Hematopoietic multipotent progenitor cell treated with erythropoietin and hydrocortisone succinate and interleukin-3 and kit ligand, for 6 days (in vitro differentiated cells): ENCODE results near the gene RAF1.
"Not testable (repeated sequence)": the region's sequence is repeated elsewhere in the genome, so short reads cannot be mapped to it uniquely, and the experiment has no call there.

ENCODE experiments used
- DNase-seq: peaks from one replicate; pipeline ENCODE4 v3.0.0-alpha.2; 2015

RAF1 gene

DNA sequence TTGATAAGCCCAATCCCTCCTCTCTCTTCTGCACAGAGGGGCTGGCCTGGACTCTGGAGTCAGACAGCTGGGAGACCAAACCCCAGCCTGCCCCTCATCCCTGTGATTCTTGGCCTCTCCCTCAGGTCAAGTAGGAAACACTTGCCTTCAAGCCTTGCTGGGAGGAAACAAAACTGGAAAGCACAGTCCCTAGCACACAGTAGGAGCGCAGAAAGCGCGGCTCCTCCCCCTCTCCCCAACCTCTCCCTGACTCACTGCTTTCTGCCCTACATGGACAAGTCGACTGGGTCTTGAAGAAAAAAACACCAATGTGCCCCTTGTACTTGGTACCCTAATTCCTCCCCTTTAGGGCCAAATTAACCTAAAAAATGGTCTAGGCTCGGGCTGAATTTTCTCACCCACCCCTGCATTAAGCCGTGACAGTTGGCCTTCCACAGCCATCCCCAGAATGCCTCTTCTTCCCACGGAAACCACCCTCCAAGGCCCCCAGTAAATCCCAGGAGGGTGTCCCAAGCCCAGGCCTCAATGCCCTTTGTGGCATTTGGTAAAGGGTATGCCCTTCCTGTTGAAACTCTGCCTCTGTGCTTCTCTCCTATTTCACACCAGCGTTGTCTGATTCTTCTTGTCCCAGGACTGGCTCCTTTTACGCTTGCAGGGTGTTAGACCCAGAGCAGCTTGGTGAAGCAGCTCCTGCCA is 11.3 kb upstream of the RAF1 start:
- DNase-seq = no peak

DNA sequence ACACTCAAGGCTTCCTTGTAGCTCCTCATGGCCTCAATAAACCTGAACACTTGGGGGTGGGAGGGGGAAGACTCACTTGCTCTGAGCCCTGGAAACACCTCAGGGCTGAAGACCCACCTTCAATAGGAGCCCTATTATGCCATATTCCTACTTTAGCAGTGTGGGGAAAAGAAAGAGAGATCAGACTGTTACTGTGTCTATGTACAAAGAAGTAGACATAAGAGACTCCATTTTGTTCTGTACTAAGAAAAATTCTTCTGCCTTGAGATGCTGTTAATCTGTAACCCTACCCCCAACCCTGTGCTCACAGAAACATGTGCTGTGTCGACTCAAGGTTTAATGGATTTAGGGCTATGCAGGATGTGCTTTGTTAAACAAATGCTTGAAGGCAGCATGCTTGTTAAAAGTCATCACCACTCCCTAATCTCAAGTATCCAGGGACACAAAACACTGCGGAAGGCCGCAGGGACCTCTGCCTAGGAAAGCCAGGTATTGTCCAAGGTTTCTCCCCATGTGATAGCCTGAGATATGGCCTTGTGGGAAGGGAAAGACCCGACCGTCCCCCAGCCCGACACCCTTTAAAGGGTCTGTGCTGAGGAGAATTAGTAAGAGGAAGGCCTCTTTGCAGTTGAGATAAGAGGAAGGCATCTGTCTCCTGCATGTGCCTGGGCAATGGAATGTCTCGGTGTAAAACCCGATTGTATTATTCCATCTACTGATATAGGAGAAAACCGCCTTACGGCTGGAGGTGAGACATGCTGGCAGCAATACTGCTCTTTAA is 10.2 kb upstream of the RAF1 start:
- DNase-seq = not testable (repeated sequence)

DNA sequence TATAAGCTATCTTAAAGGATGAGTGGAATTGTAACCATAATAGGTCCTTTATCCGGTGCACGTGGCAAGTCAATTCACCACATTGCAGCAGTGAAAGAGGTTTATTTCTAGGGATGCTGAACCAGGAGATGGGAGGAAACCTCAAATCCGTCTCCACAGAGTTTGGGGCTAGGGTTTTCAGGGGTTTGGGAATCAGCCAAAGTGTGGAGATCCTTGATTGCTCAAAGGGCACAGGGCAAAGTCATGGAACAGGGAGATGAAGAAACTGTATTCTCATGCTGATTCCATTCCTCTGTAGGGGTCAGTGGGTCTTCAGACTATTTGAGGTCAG is 7.2 kb upstream of the RAF1 start:
- DNase-seq = no peak

DNA sequence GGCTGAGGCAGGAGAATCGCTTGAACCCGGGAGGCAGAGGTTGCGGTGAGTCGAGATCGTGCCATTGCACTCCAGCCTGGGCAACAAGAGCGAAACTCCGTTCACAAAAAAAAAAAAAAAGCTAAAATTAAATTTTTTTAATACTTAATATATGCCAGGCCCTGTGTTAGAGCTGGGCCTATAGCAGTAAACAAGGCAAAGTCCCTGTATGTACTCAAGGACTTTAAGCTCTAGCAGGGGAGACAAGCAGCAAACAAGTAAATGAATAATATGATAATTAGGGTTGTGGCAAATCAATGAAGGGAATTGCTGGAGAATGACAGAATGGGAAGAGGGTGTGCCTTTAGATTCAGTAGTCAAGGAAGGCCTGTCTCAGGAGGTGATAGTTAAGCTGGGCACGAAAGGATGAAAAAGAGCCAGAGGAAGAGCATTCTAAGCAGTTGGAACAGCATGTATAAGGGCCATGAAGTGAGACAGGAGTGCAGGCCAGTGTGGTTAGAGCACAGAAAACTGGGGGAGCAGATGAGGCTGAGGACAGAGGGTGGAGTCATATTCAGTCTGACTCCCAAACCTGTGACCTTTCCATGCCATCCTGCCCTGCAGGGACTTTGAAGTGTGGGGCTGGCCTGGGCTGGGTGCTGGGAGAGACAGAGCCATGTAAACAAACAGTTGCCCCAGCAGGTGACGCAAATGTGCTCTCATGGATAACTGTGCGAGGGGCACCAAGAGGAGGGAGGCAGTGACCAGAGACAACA is 6.6 kb upstream of the RAF1 start:
- DNase-seq = no peak

DNA sequence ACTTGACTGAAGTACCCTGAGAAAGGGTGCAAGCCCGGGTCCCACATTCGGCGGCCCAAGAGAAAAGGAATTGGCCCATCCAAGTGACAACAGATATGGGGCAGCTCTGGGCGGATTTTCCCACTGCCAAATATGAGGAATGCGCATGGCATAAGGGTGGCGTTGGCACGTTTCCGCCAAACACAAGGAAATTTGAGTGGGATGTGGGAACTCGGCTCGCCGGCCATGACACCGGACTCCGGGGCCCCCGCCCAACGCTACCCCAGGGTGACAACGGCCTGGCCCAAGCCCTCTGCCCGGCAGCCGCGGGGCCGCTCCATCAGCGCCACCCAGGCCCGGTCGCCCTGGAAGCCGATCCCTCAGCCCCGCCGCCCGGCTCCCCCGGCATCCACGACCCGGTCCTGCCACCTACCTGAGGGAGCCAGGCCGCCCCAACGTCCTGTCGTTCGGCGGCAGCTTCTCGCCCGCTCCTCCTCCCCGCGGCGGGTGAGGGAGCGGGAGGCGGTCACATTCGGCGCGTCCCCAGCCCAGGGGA is 449 bp downstream of the RAF1 start:
- DNase-seq = peak; percentile 36

DNA sequence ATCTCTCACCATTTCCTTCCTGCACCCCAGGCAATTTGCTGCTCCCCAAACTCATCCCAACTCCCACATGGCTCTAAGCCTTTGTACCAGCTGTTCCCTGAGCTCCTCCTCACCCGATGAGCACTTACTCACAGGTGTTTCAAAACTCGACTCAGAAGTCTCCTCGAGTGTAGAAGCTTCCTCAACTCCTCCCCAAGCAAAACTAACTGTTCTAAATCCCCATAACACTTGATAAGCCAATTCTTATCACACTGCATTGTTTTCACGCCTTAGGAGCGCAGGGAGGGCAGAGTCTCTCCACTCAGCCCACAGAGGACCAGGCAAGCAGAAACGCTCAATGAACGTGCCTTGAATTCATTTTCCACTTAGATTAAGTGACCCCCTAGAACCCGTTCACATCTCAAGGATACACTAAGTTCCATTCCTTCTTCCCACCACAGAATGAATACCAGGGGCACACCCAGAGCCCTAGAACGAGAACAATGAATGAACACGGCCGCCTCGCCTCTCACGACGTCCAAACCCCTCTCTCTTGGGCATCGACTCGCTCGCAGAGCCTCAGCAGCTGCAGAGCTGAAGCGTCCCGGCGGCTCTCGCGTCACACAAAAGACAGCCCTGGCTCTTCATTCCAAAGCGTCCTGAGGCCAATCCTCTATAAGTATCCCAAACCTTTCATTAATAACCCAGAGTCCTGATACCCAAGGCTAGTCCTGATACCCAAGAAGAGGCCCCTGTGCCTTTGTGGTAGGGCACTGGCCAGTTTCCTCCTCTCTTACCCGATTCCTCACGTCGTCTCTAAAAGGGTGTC is 1.1 kb downstream of the RAF1 start:
- DNase-seq = peak; percentile 80

DNA sequence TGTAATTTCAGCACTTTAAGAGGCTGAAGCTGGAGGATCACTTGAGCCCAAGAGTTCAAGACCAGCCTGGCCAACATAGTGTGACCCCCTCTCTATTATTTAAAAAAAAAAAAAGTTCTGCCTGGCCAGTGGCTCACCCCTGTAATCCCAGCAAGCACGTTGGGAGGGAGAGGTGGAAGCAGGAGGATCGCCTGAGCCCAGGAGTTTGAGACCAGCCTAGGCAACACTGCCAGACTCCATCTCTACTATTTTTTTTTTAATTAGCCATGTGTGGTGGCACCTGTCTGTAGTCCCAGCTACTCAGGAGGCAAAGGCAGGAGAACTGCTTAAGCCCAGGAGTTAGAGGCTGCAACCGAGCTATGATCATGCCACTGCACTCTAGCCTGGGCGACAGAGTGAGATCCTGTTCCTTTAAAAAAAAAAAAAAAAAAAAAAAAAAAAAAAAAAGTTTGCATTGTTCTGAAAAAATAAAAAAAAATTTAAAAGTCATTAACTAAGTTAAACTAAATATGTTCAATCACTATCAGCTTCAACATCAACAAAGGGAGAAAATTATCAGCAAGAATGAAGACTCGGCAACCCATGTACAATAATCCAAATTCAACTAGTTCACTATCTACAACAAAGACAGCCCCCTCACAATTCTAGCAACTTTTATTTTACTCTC is 1.9 kb downstream of the RAF1 start:
- DNase-seq = no peak

DNA sequence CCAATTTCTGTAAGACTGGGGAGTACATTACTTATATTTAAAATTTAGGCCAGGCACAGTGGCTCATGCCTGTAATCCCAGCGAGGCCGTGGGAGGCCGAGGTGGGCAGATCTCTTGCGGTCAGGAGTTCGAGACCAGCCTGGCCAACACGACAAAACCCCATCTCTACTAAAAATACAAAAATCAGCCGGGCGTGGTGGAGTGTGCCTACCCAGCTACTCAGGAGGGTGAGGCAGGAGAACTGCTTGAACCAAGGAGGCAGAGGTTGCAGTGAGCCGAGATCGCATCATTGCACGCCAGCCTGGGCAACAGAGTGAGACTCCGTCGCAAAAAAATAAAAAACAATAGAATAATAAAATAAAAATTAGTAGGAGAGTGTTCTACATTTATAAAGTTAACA is 2.5 kb downstream of the RAF1 start:
- not testable (repeated sequence) for DNase-seq

DNA sequence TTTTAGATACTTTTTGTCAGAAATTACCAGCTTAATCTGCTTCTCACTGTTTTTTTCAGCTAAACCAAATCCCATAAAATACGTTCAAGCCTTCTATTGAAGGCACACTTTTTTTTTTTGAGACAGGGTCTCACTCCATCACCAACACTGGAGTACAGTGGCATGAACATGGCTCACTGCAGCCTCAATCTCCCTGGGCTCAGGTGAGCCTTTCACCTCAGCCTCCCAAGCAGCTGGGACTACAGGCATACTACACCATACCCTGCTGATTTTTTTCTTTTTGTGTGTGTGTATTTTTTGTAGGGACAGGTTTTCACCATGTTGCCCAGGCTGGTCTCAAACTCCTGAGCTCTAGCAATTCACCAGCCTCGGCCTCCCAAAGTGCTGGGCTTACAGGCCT is 3.7 kb downstream of the RAF1 start:
- no peak for DNase-seq

DNA sequence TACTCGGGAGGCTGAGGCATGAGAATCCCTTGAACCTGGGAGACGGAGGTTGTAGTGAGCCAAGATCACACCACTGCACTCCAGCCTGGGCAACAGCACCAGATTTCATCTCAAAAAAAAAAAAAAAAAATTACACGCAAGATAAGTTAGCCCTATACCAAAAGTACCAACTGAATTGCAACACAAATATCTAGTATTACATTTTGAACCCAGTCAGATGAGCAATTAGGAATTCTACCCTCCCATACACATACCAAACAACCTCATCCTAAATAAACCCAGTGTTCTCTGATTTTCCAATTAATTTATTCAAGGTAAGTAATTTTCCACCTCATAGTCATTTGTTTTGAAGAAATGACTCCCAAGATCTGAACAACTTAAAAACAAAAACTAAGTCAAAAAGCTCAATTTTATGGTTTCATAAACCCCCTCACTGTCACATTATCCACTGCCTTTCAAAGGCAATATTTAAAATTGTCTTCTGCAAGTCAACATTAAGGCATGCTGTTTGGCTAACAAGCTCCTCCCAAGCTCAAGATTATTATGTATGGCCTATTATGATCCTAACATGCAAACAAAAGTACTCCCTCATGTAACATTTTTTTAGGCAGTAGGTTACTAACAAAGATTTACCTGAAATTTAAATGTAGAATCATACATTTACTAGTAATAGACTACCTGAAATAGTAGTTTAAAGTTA is 4.5 kb downstream of the RAF1 start:
- DNase-seq = no peak

DNA sequence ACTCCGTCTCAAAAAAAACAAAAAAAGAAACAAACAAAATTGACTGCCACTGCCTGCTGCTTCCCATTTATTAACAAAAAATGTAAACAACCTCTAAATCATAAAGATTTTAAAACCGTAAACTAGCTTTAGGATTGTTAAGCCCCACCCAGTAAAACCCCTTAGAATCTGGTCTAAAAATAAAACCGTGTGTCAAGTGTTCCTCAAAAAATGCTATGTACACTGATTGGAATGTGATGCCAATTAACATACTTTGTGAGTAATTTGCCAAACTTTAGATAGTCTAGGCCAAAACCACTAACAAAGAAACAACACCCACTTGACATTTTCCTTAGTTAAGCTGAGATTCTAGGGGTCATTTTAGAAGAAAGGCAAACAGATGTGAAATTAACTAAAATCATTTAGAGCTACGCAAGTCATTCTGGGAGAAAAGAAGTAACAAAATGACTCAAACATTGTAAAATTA is 5.3 kb downstream of the RAF1 start:
- DNase-seq = no peak

DNA sequence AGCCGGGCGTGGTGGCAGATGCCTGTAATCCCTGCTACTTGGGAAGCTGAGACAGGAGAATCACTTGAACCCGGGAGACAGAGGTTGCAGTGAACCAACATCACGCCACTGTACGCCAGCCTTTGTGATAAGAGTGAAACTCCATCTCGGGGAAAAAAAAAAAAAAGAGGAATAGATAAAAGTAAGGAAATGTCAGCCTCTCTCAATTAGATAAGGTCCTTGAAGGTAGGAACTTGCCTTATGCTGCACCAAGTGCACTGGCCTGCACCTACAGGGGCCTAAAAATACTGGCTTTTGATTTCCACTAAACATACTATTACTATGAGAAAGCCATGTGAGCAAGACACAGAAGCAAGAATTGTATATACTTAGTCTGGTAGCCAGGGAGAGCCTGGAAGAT is 7.1 kb downstream of the RAF1 start:
- DNase-seq = no peak

DNA sequence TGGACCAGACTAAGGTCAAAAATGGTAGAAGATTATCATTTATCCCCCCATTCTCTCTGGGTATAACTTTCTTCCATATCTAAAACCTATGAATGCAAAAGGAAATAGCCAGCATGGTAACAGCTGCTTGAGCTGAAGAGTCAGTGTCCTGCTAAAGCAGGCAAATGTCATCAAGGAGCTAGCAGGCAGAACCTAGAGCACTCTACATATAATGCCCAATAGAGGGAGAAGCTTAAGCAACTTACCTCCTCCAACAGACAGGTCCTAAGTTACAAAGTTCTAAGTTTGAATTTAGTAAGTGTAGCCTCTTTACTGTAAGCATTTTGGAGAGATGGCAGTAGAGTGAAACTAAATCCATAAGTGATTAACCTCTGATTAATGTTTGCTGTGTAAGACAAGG is 7.7 kb downstream of the RAF1 start:
- no peak for DNase-seq

DNA sequence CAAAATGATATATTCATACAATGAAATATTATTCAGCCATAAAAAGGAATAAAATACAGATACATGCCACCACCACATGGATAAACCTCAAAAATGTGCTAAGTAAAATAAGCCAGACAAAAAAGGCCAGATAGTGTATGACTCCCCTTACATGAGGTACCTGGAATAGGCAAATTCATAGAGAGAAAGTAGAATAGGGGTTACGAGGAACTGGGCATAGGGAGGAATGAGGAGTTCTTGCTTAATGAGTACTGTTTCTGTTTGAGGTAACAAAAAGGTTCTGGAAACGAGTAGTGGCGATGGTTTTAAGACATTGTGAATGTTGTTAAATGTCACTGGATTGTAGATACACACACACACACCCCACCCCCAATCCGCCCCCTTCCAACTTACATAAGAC is 8.2 kb downstream of the RAF1 start:
- no peak for DNase-seq

DNA sequence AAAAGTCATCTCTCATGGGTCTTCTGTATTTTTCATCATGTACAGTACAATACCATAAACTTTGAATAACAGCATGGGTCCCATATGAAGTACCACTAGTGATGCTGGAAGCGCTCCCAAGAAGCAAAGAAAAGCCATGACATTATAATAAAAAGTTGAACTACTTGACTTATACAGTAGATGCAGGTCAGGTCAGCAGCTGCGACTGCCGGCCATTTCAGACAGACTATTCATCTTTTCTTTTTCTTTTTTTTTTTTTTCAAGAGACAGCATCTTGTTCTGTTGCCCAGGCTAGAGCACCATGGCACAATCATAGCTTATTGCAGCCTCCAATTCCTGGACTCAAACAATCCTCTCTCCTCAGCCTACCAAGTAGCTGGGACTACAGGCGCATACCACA is 10.2 kb downstream of the RAF1 start:
- no peak for DNase-seq

DNA sequence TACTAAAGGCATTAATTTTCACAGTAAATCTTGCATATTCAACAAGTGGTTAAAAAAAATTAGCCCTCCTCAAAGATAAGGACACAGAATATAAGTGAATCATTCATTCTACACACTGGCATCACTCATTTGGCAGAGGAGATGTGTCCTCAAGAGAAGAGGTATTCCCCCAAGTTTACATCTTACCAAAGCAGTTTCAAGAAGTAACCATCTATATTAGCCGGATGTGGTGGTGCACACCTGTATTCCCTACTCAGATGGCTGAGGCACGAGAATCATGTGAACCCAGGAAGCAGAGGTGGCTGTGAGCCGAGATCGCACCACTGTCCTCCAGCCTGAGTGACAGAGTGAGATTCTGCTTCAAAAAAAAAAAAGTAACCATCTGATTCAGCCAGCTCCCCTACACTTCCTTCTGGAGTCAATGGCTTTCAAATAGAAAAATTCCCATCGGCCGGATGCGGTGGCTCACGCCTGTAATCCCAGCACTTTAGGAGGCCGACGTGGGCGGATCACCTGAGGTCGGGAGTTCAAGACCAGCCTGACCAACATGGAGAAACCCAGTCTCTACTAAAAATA is 15.4 kb downstream of the RAF1 start:
- DNase-seq = no peak

DNA sequence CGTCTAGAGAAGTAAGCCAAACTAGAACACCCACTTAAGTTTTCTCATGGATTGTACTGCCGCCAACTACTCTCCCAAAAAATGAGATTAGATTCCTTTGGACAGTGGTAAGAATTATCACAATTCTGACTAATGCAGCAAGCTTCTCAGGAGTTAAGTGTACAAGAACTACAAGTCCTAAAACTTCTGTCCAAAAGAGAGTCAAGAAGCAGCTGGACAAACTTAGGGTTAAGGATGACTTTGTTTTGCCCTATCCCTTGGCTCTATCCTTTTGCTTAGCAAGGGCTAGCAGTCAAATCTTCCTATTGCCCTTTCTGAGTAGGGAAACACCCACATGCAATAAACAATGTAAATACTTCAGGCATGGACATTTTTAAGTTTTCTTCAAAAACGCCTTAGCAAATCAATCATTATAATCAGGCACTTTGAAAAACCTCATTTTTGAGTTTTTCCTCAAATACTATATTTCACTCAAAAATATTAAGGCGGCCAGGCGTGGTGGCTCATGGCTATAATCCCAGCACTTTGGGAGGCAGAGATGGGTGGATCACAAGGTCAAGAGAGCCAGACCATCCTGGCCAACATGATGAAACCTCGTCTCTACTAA is 19.5 kb downstream of the RAF1 start:
- no peak for DNase-seq

DNA sequence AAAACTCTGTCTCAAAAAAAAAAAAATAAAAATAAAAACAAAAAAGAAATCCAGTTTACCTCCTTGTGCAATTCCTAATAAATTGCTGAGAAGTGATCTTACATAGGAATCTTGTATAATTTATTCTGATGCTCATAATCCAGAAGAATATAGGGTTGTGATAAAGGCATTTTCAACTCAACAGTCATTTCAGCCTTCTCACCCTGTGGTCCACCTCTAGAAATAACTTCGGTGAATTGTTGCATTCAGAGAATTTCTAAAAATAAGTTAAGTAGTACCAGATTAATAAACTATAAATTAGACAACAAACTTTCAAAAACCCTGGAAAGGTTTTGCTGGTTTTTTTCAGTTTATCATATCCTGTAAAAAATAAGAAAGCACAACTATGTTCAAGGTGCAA is 20.2 kb downstream of the RAF1 start:
- no peak for DNase-seq

DNA sequence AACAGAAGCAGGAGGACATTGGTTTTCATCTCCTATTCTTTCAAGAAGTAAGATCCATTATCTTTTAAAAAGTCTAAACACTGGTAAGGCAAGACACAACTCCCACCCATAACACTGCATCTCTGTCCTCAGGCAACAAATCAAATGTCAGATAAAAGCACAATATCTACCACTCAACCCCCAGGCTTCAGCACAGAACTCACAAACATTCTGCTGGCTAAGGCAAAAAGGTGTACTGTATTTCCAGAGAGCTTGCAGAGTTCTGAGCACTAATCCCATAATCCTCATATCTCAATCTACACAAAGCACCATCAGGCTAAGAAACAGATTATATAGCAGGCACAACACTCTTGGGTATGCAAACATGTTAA is 20.9 kb downstream of the RAF1 start:
- DNase-seq = no peak

DNA sequence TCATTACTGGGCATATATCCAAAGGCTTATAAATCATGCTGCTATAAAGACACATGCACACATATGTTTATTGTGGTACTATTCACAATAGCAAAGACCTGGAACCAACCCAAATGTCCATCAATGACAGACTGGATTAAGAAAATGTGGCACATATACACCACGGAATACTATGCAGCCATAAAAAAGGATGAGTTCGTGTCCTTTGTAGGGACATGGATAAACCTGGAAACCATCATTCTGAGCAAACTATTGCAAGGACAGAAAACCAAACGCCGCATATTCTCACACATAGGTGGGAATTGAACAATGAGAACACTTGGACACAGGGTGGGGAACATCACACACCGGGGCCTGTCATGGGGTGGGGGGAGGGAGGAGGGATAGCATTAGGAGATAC is 23.1 kb downstream of the RAF1 start:
- not testable (repeated sequence) for DNase-seq

DNA sequence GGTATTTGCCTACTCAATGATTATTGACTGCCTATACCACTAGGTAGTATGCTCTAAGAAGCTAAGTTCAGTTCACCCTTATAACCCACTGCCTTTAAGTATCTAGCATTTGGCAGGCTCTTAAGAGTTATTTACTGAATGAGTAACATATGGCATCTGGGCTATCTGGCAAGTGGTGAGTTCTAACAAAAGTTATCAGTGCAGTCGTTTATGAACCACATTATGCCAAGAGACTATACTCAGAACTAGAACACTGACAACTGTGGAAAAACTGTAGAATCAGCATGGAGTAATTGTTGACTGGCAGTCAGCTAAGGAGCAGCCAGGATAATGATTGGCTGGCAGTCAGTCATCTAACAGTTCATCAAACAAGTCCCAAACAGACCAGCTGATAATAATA is 25.8 kb downstream of the RAF1 start:
- DNase-seq = no peak
